Measurements from ENCODE around the gene MCOLN2. TPM values are rescaled to one million over a fixed set of nuclear protein-coding genes. Genes with fewer than 3 reads are reported as not detected.
"Not testable (repeated sequence)": the region's sequence is repeated elsewhere in the genome, so short reads cannot be mapped to it uniquely, and the experiment has no call there.

The MCOLN2 gene
- total RNA-seq, 1 experiment from 2014 or later: 11.3 TPM

GRCh38 chr1:84986561-84986960, 10.4 kb downstream of the MCOLN2 start:
- H2AFZ ChIP-seq (ENCODE audit: low read depth, low read length, poor library complexity, severe bottlenecking); intact Hi-C loops (cut with micrococcal nuclease); DNase-seq (ENCODE audit: low read depth, low spot score); H3K4me2 ChIP-seq (ENCODE audit: low read length); ATAC-seq; POLR2A ChIA-PET; CTCF ChIA-PET; H3K36me3 ChIP-seq (ENCODE audit: control insufficient read depth in 1 of 2, insufficient read depth in 2 of 2, low read length in 2 of 2); H3K9me3 ChIP-seq (ENCODE audit: control insufficient read depth in 1 of 2, insufficient read depth in 1 of 2, low read depth in 1 of 2, low read length in 2 of 2); H3K27me3 ChIP-seq (ENCODE audit: insufficient read depth, low read length); BruUV-seq (replicated peaks); H3K4me3 ChIP-seq (replicated peaks in 1 of 2; ENCODE audit: low read depth in 1 of 2, low read length in 2 of 2); RAD21 ChIA-PET (ENCODE audit: low non-redundant PET in 1 of 2, low total read pairs in 2 of 2, uncharacterized antibody in 2 of 2, unreplicated experiment in 2 of 2); H3K27ac ChIP-seq (ENCODE audit: low read depth, low read length); H4K20me1 ChIP-seq (ENCODE audit: insufficient read depth); H3K4me1 ChIP-seq (ENCODE audit: control insufficient read depth in 1 of 2, insufficient read depth in 2 of 2, low read length in 2 of 2); H3K79me2 ChIP-seq (ENCODE audit: insufficient read depth, low read length); H3K9me2 ChIP-seq (ENCODE audit: insufficient read depth); H3K9ac ChIP-seq (ENCODE audit: low read length): not testable (repeated sequence)

GRCh38 chr1:84985365-84985764, 11.5 kb downstream of the MCOLN2 start:
- Histone ChIP-seq H3K4me1 (ENCODE audit: control insufficient read depth in 1 of 2, insufficient read depth in 2 of 2, low read length in 2 of 2) (no peaks in the 10 kb centered on the region), H3K36me3 (ENCODE audit: control insufficient read depth in 1 of 2, insufficient read depth in 2 of 2, low read length in 2 of 2) (no peaks in the 10 kb centered on the region), H3K4me3 (replicated peaks in 1 of 2; ENCODE audit: low read depth in 1 of 2, low read length in 2 of 2) (no peak overlapping the region), H2AFZ (ENCODE audit: low read depth, low read length, poor library complexity, severe bottlenecking) (no peak overlapping the region), H3K27me3 (ENCODE audit: insufficient read depth, low read length) (no peaks in the 10 kb centered on the region), H3K79me2 (ENCODE audit: insufficient read depth, low read length) (no peaks in the 10 kb centered on the region), H4K20me1 (ENCODE audit: insufficient read depth) (no peaks in the 10 kb centered on the region), H3K9ac (ENCODE audit: low read length) (no peak overlapping the region), H3K27ac (ENCODE audit: low read depth, low read length) (no peak overlapping the region), H3K9me3 (ENCODE audit: control insufficient read depth in 1 of 2, insufficient read depth in 1 of 2, low read depth in 1 of 2, low read length in 2 of 2) (no peaks in the 10 kb centered on the region), H3K9me2 (ENCODE audit: insufficient read depth) (no peaks in the 10 kb centered on the region), H3K4me2 (ENCODE audit: low read length) (no peak overlapping the region)
- ChIA-PET CTCF (no interaction called here), POLR2A (no interaction called here), RAD21 (ENCODE audit: low non-redundant PET in 1 of 2, low total read pairs in 2 of 2, uncharacterized antibody in 2 of 2, unreplicated experiment in 2 of 2) (no interaction called here)
- TF ChIP-seq POLR2AphosphoS5 (IDR thresholded peaks at IDR 0.05; ENCODE audit: low read depth, low read length) (no peak), CBX3 (IDR thresholded peaks at IDR 0.05; ENCODE audit: low read depth) (no peak), CEBPB (IDR thresholded peaks at IDR 0.05; ENCODE audit: low read depth) (no peak), EZH2phosphoT487 (IDR thresholded peaks at IDR 0.05; ENCODE audit: borderline replicate concordance) (no peak), ZBTB33 (IDR thresholded peaks at IDR 0.05; ENCODE audit: extremely low read depth, insufficient replicate concordance, low read length) (no peak), RAD21 (IDR thresholded peaks at IDR 0.05; ENCODE audit: low read depth) (no peak)
- DNase-seq (ENCODE audit: low read depth, low spot score) (no peak), ATAC-seq (no peak)
- intact Hi-C loops (cut with micrococcal nuclease): no loop called here
- no TSS peak for BruUV-seq (replicated peaks)
